H1 (cell line): Measurements from ENCODE around the gene SIPA1L3. TPM values are rescaled to one million over a fixed set of nuclear protein-coding genes. Genes with fewer than 3 reads are reported as not detected.
A peak's percentile ranks its signal among the peaks of the same experiment; 100 is the strongest.

Experiments used
- CTCF ChIA-PET: fragments of 300-600 bp; sonication (Branson Sonifier 250); formaldehyde crosslinking; loops from one replicate; lab custom pipeline; 2021; ENCODE audit not compliant: partially characterized antibody; lab: Charles Lee
- POLR2A ChIA-PET: fragments of 300-600 bp; sonication (Branson Sonifier 250); formaldehyde crosslinking; loops from one replicate; lab custom pipeline; 2021; ENCODE audit warnings: inconsistent platforms; ENCODE audit not compliant: partially characterized antibody; lab: Charles Lee
- DNase-seq, 2 experiments: peaks; one replicate each; pipeline versions ENCODE4 v3.0.0 to v3.0.0-alpha.2; 2010 to 2022; ENCODE audit warnings: low spot score in 2 of 2, low read depth in 1 of 2, mixed read lengths in 1 of 2
- FAIRE-seq: peaks from 2 replicates; lab custom pipeline; 2011; peaks lifted over from hg19 to GRCh38; lab: Jason Lieb, UNC
- H2AFZ ChIP-seq: 2 replicates; pipeline ENCODE4 v1.8.1; 2012; ENCODE audit warnings: low read length, inconsistent platforms
- H2AK5ac ChIP-seq: 2 replicates; pipeline ENCODE4 v1.6.1; 2013; ENCODE audit warnings: low read depth, low read length
- H2BK120ac ChIP-seq: replicated peaks from 2 replicates; pipeline ENCODE3; 2013; ENCODE audit warnings: low read depth, low read length, inconsistent platforms
- H2BK12ac ChIP-seq: 2 replicates; pipeline ENCODE4 v1.6.1; 2013; ENCODE audit warnings: low read depth, low read length
- H2BK15ac ChIP-seq: 2 replicates; pipeline ENCODE4 v1.6.1; 2013; ENCODE audit warnings: low read length
- H2BK20ac ChIP-seq: 2 replicates; pipeline ENCODE4 v1.6.1; 2013; ENCODE audit warnings: low read length
- H2BK5ac ChIP-seq: 2 replicates; pipeline ENCODE4 v1.6.1; 2013; ENCODE audit warnings: low read depth, low read length
- H3K14ac ChIP-seq: 2 replicates; pipeline ENCODE4 v1.6.1; 2013; ENCODE audit warnings: inconsistent platforms; ENCODE audit not compliant: insufficient read length
- H3K18ac ChIP-seq: 2 replicates; pipeline ENCODE4 v1.6.1; 2013; ENCODE audit warnings: low read length; ENCODE audit errors: extremely low read depth
- H3K23ac ChIP-seq: 2 replicates; pipeline ENCODE4 v1.6.1; 2013; ENCODE audit warnings: inconsistent platforms; ENCODE audit not compliant: insufficient read length
- H3K23me2 ChIP-seq: 2 replicates; pipeline ENCODE4 v1.6.1; 2013; ENCODE audit warnings: low read depth, low read length
- H3K27ac ChIP-seq: 2 replicates; pipeline ENCODE4 v1.6.1; 2011; ENCODE audit warnings: low read depth, low read length, inconsistent platforms
- H3K27me3 ChIP-seq, 4 experiments: replicated peaks in 1 of 4; 1 replicate in 1 of 4; 2 replicates in 3 of 4; pipeline versions ENCODE4 v1.6.1 to v1.8.1; 2011 to 2013; ENCODE audit warnings: low read length in 3 of 4, mild to moderate bottlenecking in 3 of 4, inconsistent platforms in 2 of 4, mixed read lengths in 2 of 4, moderate library complexity in 1 of 4; ENCODE audit not compliant: control insufficient read depth in 3 of 4, insufficient read depth in 3 of 4; ENCODE audit errors: extremely low read depth in 1 of 4
- H3K36me3 ChIP-seq, 4 experiments: 2 replicates each; pipeline versions ENCODE4 v1.6.1 to v1.8.1; 2011 to 2013; ENCODE audit warnings: mild to moderate bottlenecking in 4 of 4, low read length in 3 of 4, moderate library complexity in 2 of 4, control low read depth in 1 of 4, inconsistent platforms in 1 of 4; ENCODE audit not compliant: insufficient read depth in 4 of 4, control insufficient read depth in 2 of 4
- H3K4ac ChIP-seq: replicated peaks from 2 replicates; pipeline ENCODE3; 2013; ENCODE audit warnings: low read length, low read depth, mixed read lengths, inconsistent platforms; ENCODE audit not compliant: insufficient read length
- H3K4me1 ChIP-seq, 4 experiments: replicated peaks in 1 of 4; 1 replicate in 1 of 4; 2 replicates in 3 of 4; pipeline versions ENCODE4 v1.6.1 to v1.8.1; 2011 to 2013; ENCODE audit warnings: low read length in 3 of 4, inconsistent platforms in 2 of 4, mixed read lengths in 1 of 4; ENCODE audit not compliant: insufficient read depth in 4 of 4, control insufficient read depth in 3 of 4
- H3K4me2 ChIP-seq, 2 experiments: 2 replicates each; pipeline versions ENCODE4 v1.6.1 to v1.8.1; 2011 to 2013; ENCODE audit warnings: low read depth in 2 of 2, low read length in 2 of 2, control low read depth in 1 of 2, inconsistent platforms in 1 of 2, mild to moderate bottlenecking in 1 of 2; ENCODE audit not compliant: insufficient read depth in 1 of 2
- H3K4me3 ChIP-seq, 4 experiments: fragments of 200-600, 300-600 bp in 1 of 4; sonication (generic), shearing (Covaris generic), sonication (Bioruptor Twin) in 1 of 4; 2 replicates each; pipeline versions ENCODE4 v1.5.1 to v1.8.1; 2011 to 2016; ENCODE audit warnings: low read length in 4 of 4, low read depth in 3 of 4, control low read depth in 2 of 4, inconsistent platforms in 2 of 4, mild to moderate bottlenecking in 2 of 4, mixed read lengths in 1 of 4, moderate library complexity in 1 of 4; ENCODE audit not compliant: insufficient read depth in 2 of 4; ENCODE audit errors: extremely low read depth in 1 of 4
- H3K56ac ChIP-seq: replicated peaks from 2 replicates; pipeline ENCODE3; 2013; ENCODE audit warnings: low read depth, mild to moderate bottlenecking, mixed read lengths, low read length, inconsistent platforms; ENCODE audit not compliant: insufficient read length
- H3K79me1 ChIP-seq: 2 replicates; pipeline ENCODE4 v1.6.1; 2013; ENCODE audit warnings: low read depth, low read length, control low read depth
- H3K79me2 ChIP-seq, 2 experiments: 2 replicates each; pipeline versions ENCODE4 v1.6.1 to v1.8.1; 2012 to 2013; ENCODE audit warnings: low read length in 2 of 2, mild to moderate bottlenecking in 2 of 2, inconsistent platforms in 1 of 2; ENCODE audit not compliant: insufficient read depth in 2 of 2, control insufficient read depth in 1 of 2
- H3K9ac ChIP-seq, 4 experiments: replicated peaks in 1 of 4; 1 replicate in 1 of 4; 2 replicates in 3 of 4; pipeline versions ENCODE4 v1.6.1 to v1.8.1; 2011 to 2013; ENCODE audit warnings: low read depth in 3 of 4, low read length in 3 of 4, control low read depth in 2 of 4, mild to moderate bottlenecking in 2 of 4, moderate library complexity in 2 of 4, inconsistent platforms in 1 of 4; ENCODE audit errors: extremely low read depth in 1 of 4
- H3K9me3 ChIP-seq, 2 experiments: 2 replicates each; pipeline versions ENCODE4 v1.6.1 to v1.8.1; 2012 to 2013; ENCODE audit warnings: mild to moderate bottlenecking in 2 of 2, moderate library complexity in 2 of 2, control low read depth in 1 of 2, inconsistent platforms in 1 of 2, low read depth in 1 of 2, low read length in 1 of 2, mixed read lengths in 1 of 2; ENCODE audit not compliant: insufficient read depth in 2 of 2
- H4K20me1 ChIP-seq, 2 experiments: replicated peaks in 1 of 2; 2 replicates each; pipeline versions ENCODE3 to v1.8.1; 2011 to 2013; ENCODE audit warnings: inconsistent platforms in 2 of 2, low read length in 2 of 2, mild to moderate bottlenecking in 1 of 2; ENCODE audit not compliant: insufficient read depth in 2 of 2, control insufficient read depth in 1 of 2
- H4K5ac ChIP-seq: 2 replicates; pipeline ENCODE4 v1.6.1; 2013; ENCODE audit warnings: low read length, low read depth, mixed read lengths, inconsistent platforms; ENCODE audit not compliant: insufficient read length
- H4K8ac ChIP-seq: 2 replicates; pipeline ENCODE4 v1.8.0; 2013; ENCODE audit warnings: mild to moderate bottlenecking, moderate library complexity, low read length, inconsistent platforms; ENCODE audit not compliant: insufficient read depth; ENCODE audit errors: extremely low read depth
- H4K91ac ChIP-seq: replicated peaks from 2 replicates; pipeline ENCODE3; 2013; ENCODE audit warnings: low read length, mixed read lengths, inconsistent platforms; ENCODE audit not compliant: insufficient read length
- POU5F1 ChIP-seq: IDR thresholded peaks from 2 replicates; pipeline ENCODE4 v1.6.1; 2011; ENCODE audit warnings: low read depth, mild to moderate bottlenecking, low read length, moderate library complexity
- WGBS, 2 experiments: shearing (Covaris generic) in 1 of 2; methylation state at CpG; one replicate each; pipeline versions ENCODE4 v1.1.6 to v1.1.7; 2013 to 2015; ENCODE audit warnings: low lambda C conversion rate in 2 of 2, mixed read lengths in 2 of 2, inconsistent platforms in 1 of 2, low coverage in 1 of 2, missing lambda C conversion rate in 1 of 2; ENCODE audit not compliant: insufficient replicate concordance in 2 of 2, insufficient coverage in 1 of 2, insufficient read length in 1 of 2; ENCODE audit errors: extremely low coverage in 1 of 2, missing lambda C conversion rate in 1 of 2; 5-methylcytosine and 5-hydroxymethylcytosine counted together
- polyA plus RNA-seq, 7 experiments: library from polyadenylated mRNA; depleted of rRNA in 3 of 7; stranded (reverse) in 5 of 7; unstranded in 2 of 7; fragments of >200 nt in 5 of 7; fragments of 200-250 nt in 2 of 7; gene quantifications; 1 replicate in 5 of 7; 2 replicates in 1 of 7; 4 replicates in 1 of 7; pipeline versions ENCODE4 v1.2.1 to v1.2.3, GENCODE V29; 2011 to 2013; ENCODE audit warnings: missing spikeins in 2 of 7, mixed read lengths in 2 of 7
- total RNA-seq: library from RNA; stranded (reverse); fragmentation: NEBNext Ultra II Directional; extraction: Animal tissue kit (Norgen Biotek cat#: 25700); gene quantifications from 2 replicates; pipeline ENCODE4 v1.2.1, GENCODE V29; 2021
- TF ChIP-seq, protein P1 (sequence below): IDR thresholded peaks from 2 replicates; pipeline ENCODE4 v1.6.1; 2012; ENCODE audit warnings: inconsistent platforms

SIPA1L3 gene
- total and polyA plus RNA-seq, 2 of the 8 experiments (the other 6 are each of a cell fraction or from before 2014, with no cell fraction given) = 15.0 to 54.9 TPM

DNA sequence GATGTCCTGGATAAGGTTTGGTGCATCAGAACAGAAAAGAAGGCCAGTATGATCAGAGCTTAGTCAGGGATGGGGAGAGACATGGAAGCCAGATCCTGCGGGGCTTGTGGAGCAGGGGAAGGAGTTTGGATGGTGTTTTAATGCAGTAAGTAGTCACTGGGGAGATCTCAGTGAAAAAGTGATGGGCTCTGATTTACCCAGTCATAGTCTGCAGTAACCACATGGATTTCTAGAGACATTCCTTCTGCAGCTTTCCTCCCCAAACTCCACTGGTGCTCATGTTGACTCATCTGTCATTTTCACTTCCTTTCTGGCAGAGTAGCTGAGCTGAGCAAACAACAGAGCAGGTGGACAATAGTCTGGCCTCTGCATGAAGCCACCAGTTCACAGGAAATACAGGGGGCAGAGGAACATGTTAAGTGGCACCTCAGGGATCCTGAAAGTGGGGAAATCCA is 172.9 kb downstream of the SIPA1L3 start:
- DNase-seq = no peak

More for the DNA sequence above, 172.9 kb downstream of the SIPA1L3 start:
- no peak overlapping the region for H3K56ac ChIP-seq
- H2BK20ac ChIP-seq = no peak overlapping the region
- no peak overlapping the region for H3K9ac ChIP-seq
- H4K5ac ChIP-seq = no peak overlapping the region
- peaks cover 0 to 15% (median 0%) of the 10 kb centered on the region in 4 experiments; a peak in 2 of 8 replicates for H3K36me3 ChIP-seq
- H3K23me2 ChIP-seq = peaks cover 3% of the 10 kb centered on the region; the same call in 1 of the 2 replicates
- H3K27ac ChIP-seq = 0 out of 2 replicates have a peak overlapping the region, but pooled peaks have one; percentile 44
- no peak overlapping the region for H3K4me3 ChIP-seq
- H3K4me1 ChIP-seq = peaks cover 0 to 8% (median 4%) of the 10 kb centered on the region in 4 experiments; a peak in 5 of 7 replicates
- H2AK5ac ChIP-seq = no peak overlapping the region
- ChIA-PET POLR2A (interaction anchor here (0.6 kb wide), 1 partner anchor 155 kb away, joined by 3 read pairs; no protein-coding TSS in a partner anchor), CTCF (interaction anchor here (0.7 to 2.1 kb wide), 7 partner anchors 15 to 177 kb away, joined by 3 to 8 read pairs (median 5); no protein-coding TSS in a partner anchor)
- peak overlapping the region in 1 of 2 experiments; percentile 26; a peak in 2 of 4 replicates for H3K4me2 ChIP-seq
- no peaks in the 10 kb centered on the region for H3K79me2 ChIP-seq
- no peak overlapping the region for H4K91ac ChIP-seq
- H2BK12ac ChIP-seq = no peak overlapping the region
- no peak for FAIRE-seq
- H3K14ac ChIP-seq = no peak overlapping the region
- no peak overlapping the region for H2BK5ac ChIP-seq
- whole genome bisulfite sequencing, 2 experiments = 85% methylated on average over 1 of the region's 1 CpG; no CpG with 5 or more reads in 1 of the 2 experiments
- no peak overlapping the region for H3K18ac ChIP-seq
- H2BK120ac ChIP-seq = no peak overlapping the region
- H2AFZ ChIP-seq = no peak overlapping the region
- H3K27me3 ChIP-seq = no peaks in the 10 kb centered on the region
- TF ChIP-seq, protein P1, sequence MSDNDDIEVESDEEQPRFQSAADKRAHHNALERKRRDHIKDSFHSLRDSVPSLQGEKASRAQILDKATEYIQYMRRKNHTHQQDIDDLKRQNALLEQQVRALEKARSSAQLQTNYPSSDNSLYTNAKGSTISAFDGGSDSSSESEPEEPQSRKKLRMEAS = 0 out of 2 replicates have a peak, but pooled peaks have one; percentile 11
- TF ChIP-seq POU5F1 = no peak
- H3K9me3 ChIP-seq = no peaks in the 10 kb centered on the region
- H3K4ac ChIP-seq = no peak overlapping the region
- H3K23ac ChIP-seq = no peak overlapping the region
- H2BK15ac ChIP-seq = no peak overlapping the region
- no peaks in the 10 kb centered on the region for H3K79me1 ChIP-seq
- H4K8ac ChIP-seq = no peak overlapping the region
- H4K20me1 ChIP-seq = peaks cover 0 to 1% of the 10 kb centered on the region in 2 experiments
